PC-3 (cell line): Measurements from ENCODE around the gene NRCAM.

Experiments
- EZH2phosphoT487 ChIP-seq: fragments of 300-600 bp; sonication (generic); IDR thresholded peaks from 2 replicates; pipeline ENCODE4 v1.6.1; 2018; ENCODE audit warnings: mild to moderate bottlenecking, antibody characterized with exemption, low read length, borderline replicate concordance
- TF ChIP-seq, protein P1 (sequence below): fragments of 300-600 bp; sonication (generic); conservative IDR thresholded peaks from 2 replicates; pipeline ENCODE4 v1.5.1; 2017; ENCODE audit warnings: antibody characterized with exemption, low read depth, mild to moderate bottlenecking, low read length

DNA sequence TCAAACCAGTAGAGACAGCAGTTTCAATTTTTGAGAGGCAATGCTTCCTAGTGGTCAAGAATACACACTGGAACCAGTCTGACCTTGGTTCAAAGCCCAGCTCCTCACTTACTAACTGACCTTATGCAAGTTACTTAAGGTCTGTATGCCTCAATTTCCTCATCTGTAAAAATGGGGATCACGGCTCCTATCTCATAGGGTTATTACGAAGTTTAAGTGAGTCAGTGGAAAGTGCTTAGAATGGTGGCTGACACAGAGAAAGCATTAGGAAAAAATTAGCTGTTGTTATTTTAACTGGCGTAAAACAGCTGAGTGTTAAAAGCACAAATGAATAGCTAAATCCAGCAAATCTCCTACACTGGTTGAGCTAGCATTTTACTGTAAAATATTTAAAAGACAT is 163.7 kb downstream of the NRCAM start:
- no peak for TF ChIP-seq EZH2phosphoT487
- TF ChIP-seq, protein P1, sequence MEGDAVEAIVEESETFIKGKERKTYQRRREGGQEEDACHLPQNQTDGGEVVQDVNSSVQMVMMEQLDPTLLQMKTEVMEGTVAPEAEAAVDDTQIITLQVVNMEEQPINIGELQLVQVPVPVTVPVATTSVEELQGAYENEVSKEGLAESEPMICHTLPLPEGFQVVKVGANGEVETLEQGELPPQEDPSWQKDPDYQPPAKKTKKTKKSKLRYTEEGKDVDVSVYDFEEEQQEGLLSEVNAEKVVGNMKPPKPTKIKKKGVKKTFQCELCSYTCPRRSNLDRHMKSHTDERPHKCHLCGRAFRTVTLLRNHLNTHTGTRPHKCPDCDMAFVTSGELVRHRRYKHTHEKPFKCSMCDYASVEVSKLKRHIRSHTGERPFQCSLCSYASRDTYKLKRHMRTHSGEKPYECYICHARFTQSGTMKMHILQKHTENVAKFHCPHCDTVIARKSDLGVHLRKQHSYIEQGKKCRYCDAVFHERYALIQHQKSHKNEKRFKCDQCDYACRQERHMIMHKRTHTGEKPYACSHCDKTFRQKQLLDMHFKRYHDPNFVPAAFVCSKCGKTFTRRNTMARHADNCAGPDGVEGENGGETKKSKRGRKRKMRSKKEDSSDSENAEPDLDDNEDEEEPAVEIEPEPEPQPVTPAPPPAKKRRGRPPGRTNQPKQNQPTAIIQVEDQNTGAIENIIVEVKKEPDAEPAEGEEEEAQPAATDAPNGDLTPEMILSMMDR = no peak
